Measurements from ENCODE around the gene PALM. TPM values are rescaled to one million over a fixed set of nuclear protein-coding genes. Genes with fewer than 3 reads are reported as not detected.

PALM gene
- total RNA-seq, 1 experiment from 2014 or later = 22.1 TPM

DNA sequence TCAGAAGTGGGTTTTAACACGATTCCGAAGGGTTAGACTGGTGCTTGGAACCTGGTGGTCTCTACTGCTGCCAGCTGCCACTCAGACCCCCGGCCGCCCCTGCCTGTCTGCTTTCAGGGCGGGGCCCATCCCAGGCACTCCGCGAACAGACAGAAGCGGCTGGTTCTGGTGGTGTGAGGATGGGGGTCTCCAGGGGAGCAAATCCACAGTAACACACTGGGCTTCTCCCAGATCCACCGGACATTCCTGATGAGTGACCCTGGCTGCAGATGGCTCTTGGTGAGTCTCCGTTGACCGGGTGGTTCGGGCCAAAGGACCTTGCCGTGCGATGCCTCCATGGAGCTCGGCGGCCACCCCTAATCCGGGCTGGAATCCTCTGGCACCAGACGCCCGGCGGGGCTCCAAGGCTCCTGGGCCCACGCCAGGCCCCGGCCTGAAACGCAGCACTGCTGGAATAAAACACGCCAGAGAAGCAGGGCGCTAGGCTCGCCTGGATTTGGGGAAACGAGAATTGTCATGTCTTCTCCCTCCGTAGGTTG is 86.4 kb downstream of the PALM start:
- no peak for TF ChIP-seq TEAD4 (CRISPR knock-in tag; IDR thresholded peaks at IDR 0.05)
- TF ChIP-seq, protein P1, sequence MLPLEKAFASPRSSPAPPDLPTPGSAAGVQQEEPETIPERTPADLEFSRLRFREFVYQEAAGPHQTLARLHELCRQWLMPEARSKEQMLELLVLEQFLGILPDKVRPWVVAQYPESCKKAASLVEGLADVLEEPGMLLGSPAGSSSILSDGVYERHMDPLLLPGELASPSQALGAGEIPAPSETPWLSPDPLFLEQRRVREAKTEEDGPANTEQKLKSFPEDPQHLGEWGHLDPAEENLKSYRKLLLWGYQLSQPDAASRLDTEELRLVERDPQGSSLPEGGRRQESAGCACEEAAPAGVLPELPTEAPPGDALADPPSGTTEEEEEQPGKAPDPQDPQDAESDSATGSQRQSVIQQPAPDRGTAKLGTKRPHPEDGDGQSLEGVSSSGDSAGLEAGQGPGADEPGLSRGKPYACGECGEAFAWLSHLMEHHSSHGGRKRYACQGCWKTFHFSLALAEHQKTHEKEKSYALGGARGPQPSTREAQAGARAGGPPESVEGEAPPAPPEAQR (CRISPR knock-in tag; IDR thresholded peaks at IDR 0.05) = no peak
- H3K36me3 Mint-ChIP-seq = peaks cover 15% of the 10 kb centered on the region
- no peaks in the 10 kb centered on the region for H3K9me3 Mint-ChIP-seq
- ChIA-PET POLR2A (no interaction called here), CTCF (interaction anchor here (0.6 kb wide), 1 partner anchor 68 kb away, joined by 3 read pairs; no protein-coding TSS in a partner anchor)
- no peak overlapping the region for H3K27ac Mint-ChIP-seq
- H3K27me3 Mint-ChIP-seq (ENCODE audit: low read depth) = no peaks in the 10 kb centered on the region
- peaks cover 32% of the 10 kb centered on the region for H3K4me1 Mint-ChIP-seq
- no peak for ATAC-seq
- H3K4me3 Mint-ChIP-seq = no peak overlapping the region
- no peak for DNase-seq (ENCODE audit: low spot score)

DNA sequence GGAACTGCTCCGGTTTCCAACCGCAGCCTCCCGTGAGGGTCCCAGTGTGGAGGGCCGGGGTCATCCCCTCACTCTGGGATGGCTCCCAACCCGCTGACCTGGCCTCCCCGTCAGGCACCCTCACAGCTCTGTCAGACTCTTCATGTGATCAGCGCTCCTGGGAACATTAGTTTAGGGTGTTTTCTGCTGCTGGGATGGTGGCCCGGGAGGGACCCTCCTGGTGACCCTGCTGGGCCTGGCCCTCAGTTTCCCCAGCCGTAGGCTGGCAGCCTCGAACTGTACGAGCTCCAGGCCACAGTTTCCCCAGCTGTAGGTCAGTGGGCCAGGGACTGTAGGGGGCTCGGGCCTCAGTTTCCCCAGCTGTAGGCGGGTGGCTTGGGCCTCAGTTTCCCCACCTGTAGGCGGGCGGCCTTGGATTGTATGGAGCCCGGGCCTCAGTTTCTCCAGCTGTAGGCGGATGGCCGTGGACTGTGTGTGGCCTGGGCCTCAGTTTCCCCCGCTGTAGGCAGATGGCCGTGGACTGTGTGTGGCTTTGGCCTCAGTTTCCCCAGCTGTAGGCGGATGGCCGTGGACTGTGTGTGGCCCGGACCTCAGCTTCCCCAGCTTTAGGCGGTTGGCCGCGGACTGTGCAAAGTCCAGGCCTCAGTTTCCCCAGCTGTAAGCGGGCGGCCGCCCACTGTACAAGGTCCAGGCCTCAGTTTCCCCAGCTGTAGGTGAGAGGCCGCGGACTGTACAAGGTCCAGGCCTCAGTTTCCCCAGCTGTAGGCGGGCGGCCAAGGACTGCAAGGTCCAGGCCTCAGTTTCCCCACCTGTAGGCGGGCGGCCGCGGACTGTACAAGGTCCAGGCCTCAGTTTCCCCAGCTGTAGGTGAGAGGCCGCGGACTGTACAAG is 87.2 kb downstream of the PALM start:
- ATAC-seq = no peak
- Mint-ChIP-seq H3K27ac (no peak overlapping the region), H3K4me3 (no peak overlapping the region), H3K4me1 (peaks cover 35% of the 10 kb centered on the region), H3K27me3 (ENCODE audit: low read depth) (no peaks in the 10 kb centered on the region), H3K9me3 (no peaks in the 10 kb centered on the region), H3K36me3 (peaks cover 20% of the 10 kb centered on the region)
- no peak for DNase-seq (ENCODE audit: low spot score)
- TF ChIP-seq ZNF121 (CRISPR knock-in tag; IDR thresholded peaks at IDR 0.05) = no peak
- TF ChIP-seq EMX1 (CRISPR knock-in tag; IDR thresholded peaks at IDR 0.05) = no peak
- TF ChIP-seq, protein P2, sequence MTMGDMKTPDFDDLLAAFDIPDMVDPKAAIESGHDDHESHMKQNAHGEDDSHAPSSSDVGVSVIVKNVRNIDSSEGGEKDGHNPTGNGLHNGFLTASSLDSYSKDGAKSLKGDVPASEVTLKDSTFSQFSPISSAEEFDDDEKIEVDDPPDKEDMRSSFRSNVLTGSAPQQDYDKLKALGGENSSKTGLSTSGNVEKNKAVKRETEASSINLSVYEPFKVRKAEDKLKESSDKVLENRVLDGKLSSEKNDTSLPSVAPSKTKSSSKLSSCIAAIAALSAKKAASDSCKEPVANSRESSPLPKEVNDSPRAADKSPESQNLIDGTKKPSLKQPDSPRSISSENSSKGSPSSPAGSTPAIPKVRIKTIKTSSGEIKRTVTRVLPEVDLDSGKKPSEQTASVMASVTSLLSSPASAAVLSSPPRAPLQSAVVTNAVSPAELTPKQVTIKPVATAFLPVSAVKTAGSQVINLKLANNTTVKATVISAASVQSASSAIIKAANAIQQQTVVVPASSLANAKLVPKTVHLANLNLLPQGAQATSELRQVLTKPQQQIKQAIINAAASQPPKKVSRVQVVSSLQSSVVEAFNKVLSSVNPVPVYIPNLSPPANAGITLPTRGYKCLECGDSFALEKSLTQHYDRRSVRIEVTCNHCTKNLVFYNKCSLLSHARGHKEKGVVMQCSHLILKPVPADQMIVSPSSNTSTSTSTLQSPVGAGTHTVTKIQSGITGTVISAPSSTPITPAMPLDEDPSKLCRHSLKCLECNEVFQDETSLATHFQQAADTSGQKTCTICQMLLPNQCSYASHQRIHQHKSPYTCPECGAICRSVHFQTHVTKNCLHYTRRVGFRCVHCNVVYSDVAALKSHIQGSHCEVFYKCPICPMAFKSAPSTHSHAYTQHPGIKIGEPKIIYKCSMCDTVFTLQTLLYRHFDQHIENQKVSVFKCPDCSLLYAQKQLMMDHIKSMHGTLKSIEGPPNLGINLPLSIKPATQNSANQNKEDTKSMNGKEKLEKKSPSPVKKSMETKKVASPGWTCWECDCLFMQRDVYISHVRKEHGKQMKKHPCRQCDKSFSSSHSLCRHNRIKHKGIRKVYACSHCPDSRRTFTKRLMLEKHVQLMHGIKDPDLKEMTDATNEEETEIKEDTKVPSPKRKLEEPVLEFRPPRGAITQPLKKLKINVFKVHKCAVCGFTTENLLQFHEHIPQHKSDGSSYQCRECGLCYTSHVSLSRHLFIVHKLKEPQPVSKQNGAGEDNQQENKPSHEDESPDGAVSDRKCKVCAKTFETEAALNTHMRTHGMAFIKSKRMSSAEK (CRISPR knock-in tag; IDR thresholded peaks at IDR 0.05; ENCODE audit: borderline replicate concordance) = 0 out of 2 replicates have a peak, but pooled peaks have one; percentile 68
- ChIA-PET CTCF (interaction anchor here (0.5 to 1.1 kb wide), 2 partner anchors 25 to 381 kb away, joined by 3 to 4 read pairs; no protein-coding TSS in a partner anchor), POLR2A (interaction anchor here (1.4 kb wide), 1 partner anchor 12 kb away, joined by 5 read pairs; no protein-coding TSS in a partner anchor)

DNA sequence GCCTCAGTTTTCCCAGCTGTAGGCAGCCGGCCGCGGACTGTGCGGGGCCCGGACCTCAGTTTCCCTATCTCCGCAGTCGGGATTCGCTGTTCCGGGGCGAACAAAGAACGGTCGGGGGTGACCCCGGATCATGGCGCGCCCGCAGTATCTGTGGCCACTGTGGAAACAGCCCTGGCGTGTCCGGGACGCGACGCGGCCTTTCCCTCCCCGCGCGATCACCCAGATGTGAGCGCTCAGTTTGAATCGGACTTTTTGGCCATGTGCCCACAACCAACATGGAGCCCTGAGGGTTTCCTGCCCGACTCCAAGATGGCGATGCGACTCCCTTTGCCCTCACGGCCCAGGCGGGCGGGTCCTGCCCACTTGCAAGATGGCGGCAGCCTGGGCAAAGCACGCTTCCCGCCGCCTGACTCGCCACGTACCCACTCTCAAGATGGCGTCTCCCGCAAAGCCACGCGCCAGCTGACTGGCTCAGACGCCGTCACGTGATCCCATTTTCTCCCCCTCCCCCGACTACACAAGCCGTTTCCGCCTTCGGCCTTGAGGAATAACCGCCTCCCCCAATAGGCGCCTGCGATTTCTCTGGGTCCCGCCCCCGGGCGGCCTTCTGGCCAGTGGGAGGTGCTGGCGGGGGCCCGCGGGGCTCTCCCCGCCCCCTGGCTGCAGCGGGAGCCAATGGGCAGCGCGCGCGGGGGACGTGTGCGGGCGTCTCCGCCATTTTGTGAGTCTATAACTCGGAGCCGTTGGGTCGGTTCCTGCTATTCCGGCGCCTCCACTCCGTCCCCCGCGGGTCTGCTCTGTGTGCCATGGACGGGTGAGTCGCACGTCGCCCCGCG is 88.2 kb downstream of the PALM start, which contains the start of gene PTBP1:
Gene PTBP1, plus strand, starts transcription at position 761 of the 836 bp plus-strand sequence. Its CDS starts 46 bp downstream, at position 807.
- ChIA-PET CTCF (interaction anchor here (1.0 to 1.1 kb wide), 2 partner anchors 26 to 55 kb away, joined by 3 read pairs; no protein-coding TSS in a partner anchor), POLR2A (interaction anchor here (1.4 kb wide), 1 partner anchor 13 kb away, joined by 5 read pairs; no protein-coding TSS in a partner anchor)
- Mint-ChIP-seq H3K36me3 (peaks cover 23% of the 10 kb centered on the region), H3K27ac (peak within 1 kb of the TSS; percentile 95), H3K27me3 (ENCODE audit: low read depth) (no peaks in the 10 kb centered on the region), H3K4me3 (peak within 1 kb of the TSS; percentile 87), H3K9me3 (no peaks in the 10 kb centered on the region), H3K4me1 (peaks cover 38% of the 10 kb centered on the region)
- DNase-seq (ENCODE audit: low spot score) (peak; percentile 100), ATAC-seq (peak; percentile 83)
- TF ChIP-seq, protein P3, sequence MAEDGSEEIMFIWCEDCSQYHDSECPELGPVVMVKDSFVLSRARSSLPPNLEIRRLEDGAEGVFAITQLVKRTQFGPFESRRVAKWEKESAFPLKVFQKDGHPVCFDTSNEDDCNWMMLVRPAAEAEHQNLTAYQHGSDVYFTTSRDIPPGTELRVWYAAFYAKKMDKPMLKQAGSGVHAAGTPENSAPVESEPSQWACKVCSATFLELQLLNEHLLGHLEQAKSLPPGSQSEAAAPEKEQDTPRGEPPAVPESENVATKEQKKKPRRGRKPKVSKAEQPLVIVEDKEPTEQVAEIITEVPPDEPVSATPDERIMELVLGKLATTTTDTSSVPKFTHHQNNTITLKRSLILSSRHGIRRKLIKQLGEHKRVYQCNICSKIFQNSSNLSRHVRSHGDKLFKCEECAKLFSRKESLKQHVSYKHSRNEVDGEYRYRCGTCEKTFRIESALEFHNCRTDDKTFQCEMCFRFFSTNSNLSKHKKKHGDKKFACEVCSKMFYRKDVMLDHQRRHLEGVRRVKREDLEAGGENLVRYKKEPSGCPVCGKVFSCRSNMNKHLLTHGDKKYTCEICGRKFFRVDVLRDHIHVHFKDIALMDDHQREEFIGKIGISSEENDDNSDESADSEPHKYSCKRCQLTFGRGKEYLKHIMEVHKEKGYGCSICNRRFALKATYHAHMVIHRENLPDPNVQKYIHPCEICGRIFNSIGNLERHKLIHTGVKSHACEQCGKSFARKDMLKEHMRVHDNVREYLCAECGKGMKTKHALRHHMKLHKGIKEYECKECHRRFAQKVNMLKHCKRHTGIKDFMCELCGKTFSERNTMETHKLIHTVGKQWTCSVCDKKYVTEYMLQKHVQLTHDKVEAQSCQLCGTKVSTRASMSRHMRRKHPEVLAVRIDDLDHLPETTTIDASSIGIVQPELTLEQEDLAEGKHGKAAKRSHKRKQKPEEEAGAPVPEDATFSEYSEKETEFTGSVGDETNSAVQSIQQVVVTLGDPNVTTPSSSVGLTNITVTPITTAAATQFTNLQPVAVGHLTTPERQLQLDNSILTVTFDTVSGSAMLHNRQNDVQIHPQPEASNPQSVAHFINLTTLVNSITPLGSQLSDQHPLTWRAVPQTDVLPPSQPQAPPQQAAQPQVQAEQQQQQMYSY (CRISPR knock-in tag; IDR thresholded peaks at IDR 0.05) = 0 out of 2 replicates have a peak, but pooled peaks have one; percentile 13
- TF ChIP-seq, protein P4, sequence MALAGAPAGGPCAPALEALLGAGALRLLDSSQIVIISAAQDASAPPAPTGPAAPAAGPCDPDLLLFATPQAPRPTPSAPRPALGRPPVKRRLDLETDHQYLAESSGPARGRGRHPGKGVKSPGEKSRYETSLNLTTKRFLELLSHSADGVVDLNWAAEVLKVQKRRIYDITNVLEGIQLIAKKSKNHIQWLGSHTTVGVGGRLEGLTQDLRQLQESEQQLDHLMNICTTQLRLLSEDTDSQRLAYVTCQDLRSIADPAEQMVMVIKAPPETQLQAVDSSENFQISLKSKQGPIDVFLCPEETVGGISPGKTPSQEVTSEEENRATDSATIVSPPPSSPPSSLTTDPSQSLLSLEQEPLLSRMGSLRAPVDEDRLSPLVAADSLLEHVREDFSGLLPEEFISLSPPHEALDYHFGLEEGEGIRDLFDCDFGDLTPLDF (CRISPR knock-in tag; IDR thresholded peaks at IDR 0.05) = 0 out of 2 replicates have a peak, but pooled peaks have one; percentile 45
- no peak for TF ChIP-seq ZNF263 (CRISPR knock-in tag; IDR thresholded peaks at IDR 0.05; ENCODE audit: low read depth)
- TF ChIP-seq, protein P5, sequence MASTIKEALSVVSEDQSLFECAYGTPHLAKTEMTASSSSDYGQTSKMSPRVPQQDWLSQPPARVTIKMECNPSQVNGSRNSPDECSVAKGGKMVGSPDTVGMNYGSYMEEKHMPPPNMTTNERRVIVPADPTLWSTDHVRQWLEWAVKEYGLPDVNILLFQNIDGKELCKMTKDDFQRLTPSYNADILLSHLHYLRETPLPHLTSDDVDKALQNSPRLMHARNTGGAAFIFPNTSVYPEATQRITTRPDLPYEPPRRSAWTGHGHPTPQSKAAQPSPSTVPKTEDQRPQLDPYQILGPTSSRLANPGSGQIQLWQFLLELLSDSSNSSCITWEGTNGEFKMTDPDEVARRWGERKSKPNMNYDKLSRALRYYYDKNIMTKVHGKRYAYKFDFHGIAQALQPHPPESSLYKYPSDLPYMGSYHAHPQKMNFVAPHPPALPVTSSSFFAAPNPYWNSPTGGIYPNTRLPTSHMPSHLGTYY (CRISPR knock-in tag; IDR thresholded peaks at IDR 0.05) = no peak
- TF ChIP-seq ZNF396 (CRISPR knock-in tag; IDR thresholded peaks at IDR 0.05; ENCODE audit: borderline replicate concordance) = no peak
- TF ChIP-seq, protein P6, sequence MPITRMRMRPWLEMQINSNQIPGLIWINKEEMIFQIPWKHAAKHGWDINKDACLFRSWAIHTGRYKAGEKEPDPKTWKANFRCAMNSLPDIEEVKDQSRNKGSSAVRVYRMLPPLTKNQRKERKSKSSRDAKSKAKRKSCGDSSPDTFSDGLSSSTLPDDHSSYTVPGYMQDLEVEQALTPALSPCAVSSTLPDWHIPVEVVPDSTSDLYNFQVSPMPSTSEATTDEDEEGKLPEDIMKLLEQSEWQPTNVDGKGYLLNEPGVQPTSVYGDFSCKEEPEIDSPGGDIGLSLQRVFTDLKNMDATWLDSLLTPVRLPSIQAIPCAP (CRISPR knock-in tag; IDR thresholded peaks at IDR 0.05) = no peak
- TF ChIP-seq CBFB (CRISPR knock-in tag; IDR thresholded peaks at IDR 0.05; ENCODE audit: low read depth) = no peak
- TF ChIP-seq ZNF423 (CRISPR knock-in tag; IDR thresholded peaks at IDR 0.05) = no peak
- TF ChIP-seq SP1 (CRISPR knock-in tag; conservative IDR thresholded peaks at IDR 0.05) = peak; percentile 95
- TF ChIP-seq ATF1 (CRISPR knock-in tag; IDR thresholded peaks at IDR 0.05) = no peak

All from WTC11 (cell line).